Posterior cingulate gyrus (tissue), 11 donors: ENCODE results near the gene AARS2.
"Not testable (repeated sequence)": the region's sequence is repeated elsewhere in the genome, so short reads cannot be mapped to it uniquely, and the experiment has no call there.

ENCODE experiments used
- DNase-seq, 10 donors: peaks; one replicate each; pipeline versions ENCODE4 v3.0.0 to v3.0.0-alpha.2; 2020 to 2021; ENCODE audit warnings: mixed read lengths in 3 of 10
- intact Hi-C: fragments of 100-400 bp; cut with DNase I; formaldehyde crosslinking; loops from one replicate; pipeline ENCODE4 v1.15.1; 2023

AARS2 gene

DNA sequence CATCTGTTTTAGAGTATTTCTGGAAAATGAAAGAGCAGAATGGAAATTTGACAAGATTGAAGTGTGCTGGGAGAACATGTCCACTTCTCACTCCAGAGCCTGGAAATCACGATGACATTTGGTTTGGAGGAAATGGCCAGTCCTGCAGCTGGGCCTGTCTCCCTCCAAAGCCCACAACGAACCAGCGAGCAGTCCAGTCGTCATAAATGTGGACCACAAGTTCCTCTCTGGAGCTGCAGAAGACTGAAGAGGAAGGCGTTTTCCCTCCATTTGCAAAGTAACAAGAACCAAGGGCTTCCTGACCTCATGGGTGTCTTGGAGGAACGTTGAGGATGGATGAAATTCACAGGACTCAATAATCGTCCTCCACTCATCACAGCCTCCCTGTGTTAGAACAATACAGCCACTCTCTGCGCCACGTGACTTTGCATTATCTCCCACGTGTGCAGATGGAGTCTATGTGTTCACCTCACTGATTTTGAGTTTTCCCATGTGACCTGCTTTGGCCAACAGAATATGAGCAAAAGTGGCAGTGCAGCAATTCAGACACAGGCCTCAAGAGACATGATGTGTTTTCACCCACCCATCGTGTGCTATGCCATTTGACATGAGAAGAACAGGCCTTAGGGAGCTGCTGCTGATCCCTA is 20.2 kb upstream of the AARS2 start:
- peak in 1 of 10 donors; percentile 52 for DNase-seq
- intact Hi-C loops: no loop called here

DNA sequence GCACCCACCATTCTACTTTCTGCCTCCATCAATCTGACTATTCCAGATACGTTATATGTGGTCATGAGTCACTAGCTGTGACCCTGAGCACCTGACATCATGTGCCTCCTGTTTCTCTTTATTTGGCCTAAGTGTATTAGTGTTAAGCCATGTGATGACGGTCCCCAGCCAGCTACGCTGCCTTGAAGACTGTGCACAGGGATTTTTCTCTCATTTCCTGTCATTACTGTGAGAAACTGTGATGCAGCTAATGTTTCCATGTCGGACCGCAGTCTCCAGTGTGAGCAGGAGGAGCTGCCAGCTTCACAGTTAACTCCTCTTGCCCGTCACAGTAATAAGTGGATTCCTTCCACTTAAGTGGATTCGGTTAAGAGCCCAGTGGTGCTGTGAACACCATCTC is 19.4 kb upstream of the AARS2 start:
- intact Hi-C loops: no loop called here
- DNase-seq: no peak

DNA sequence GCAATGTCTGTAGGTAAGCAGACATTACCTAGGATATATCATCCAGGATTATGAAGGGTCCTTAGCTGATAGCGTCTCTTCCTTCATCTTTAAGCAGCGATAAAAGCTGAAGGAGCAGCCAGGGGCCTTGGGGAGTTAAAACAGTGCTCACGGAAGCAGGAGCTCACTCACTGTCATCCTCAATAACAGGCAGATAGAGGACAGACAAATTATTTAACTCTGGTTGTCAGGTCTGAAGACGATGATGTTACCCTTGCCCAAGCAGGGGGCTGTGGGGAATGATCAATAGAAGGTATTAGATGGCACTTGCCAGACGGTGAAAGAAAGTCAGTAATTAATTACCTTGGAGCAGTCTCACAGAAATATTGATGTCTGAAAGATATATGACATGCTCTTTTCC is 16.7 kb upstream of the AARS2 start:
- intact Hi-C loops: no loop called here
- DNase-seq: no peak

DNA sequence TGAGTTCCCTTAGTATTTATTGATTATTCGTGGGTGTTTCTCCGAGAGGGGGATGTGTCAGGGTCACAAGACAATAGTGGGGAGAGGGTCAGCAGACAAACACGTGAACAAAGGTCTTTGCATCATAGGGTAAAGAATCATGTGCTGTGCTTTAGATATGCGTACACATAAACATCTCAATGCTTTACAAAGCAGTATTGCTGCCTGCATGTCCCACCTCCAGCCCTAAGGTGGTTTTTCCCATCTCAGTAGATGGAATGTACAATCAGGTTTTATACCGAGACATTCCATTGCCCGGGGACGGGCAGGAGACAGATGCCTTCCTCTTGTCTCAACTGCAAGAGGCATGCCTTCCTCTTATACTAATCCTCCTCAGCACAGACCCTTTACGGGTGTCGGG is 15.1 kb upstream of the AARS2 start:
- DNase-seq, intact Hi-C loops: not testable (repeated sequence)

DNA sequence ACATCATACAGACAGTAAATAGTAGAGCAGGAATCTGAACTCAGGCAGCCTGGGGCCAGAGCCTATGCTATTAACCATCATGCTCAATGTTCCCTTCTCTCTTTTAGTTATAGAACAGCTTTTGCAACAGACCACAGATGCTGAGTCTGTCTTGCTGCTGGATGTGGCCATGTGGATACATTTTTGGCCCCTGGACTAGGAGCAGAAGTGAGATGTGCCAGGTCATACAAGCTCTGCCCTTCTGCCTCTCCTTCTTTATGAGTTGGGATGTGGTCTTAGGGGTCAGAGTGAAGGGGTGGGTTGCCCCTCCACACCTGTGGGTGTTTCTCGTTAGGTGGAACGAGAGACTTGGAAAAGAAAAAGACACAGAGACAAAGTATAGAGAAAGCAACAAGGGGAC is 14.6 kb upstream of the AARS2 start:
- intact Hi-C loops: no loop called here
- no peak for DNase-seq

DNA sequence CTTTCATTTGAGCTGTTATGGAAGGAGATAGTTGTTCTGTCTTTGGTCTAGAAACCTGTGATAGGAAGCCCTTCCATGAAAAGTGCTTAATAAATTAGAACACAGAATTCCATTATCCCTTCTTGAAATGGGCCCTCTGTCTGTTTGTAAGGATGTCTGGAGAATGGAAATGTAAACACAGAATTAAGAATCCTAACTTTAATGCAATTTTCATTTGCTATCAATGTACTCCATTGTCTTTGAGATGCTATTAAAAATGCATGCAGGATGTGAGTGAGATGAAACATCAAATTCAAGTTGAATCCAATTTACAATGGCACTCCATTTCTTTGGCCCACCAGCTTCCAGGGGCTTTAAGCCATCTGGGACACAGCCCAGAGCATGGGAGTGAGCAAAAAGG is 13.9 kb upstream of the AARS2 start:
- no peak for DNase-seq
- intact Hi-C loops: no loop called here

DNA sequence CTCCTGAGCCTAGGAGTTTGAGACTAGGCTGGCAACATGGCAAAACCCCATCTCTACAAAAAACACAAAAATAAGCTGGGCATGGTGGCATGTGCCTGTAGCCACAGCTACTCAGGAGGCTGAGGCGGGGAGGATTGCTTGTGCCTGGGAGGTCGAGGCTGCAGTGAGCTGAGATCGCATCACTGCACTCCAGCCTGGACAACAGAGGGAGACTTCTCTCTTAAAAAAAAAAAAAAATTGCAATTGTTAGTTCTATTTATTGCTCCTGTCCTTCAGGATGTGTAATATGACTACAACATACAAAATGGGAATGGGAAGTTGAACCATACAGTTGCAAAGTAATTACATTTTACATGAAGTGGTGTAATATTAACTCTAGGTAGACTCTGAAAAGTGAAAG is 8.1 kb upstream of the AARS2 start:
- DNase-seq: peak in 1 of 10 donors; percentile 37
- intact Hi-C loops: no loop called here

DNA sequence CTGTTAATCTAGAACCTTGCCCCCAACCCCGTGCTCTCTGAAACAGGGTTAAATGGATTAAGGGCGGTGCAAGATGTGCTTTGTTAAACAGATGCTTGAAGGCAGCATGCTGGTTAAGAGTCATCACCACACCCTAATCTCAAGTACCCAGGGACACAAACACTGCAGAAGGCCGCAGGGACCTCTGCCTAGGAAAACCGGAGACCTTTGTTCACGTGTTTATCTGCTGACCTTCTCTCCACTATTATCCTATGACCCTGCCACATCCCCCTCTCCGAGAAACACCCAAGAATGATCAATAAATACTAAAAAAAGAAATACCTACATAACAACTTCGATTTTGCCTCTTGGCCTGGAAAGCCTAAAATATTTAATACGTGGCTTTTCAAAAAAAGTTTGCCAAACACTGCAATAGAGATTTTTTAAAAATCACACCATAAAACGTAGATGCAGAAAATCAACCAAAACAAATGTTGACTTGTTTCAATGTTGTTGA is 4.0 kb upstream of the AARS2 start:
- intact Hi-C loops: not testable (repeated sequence)
- DNase-seq: peak in 1 of 10 donors; percentile 22

DNA sequence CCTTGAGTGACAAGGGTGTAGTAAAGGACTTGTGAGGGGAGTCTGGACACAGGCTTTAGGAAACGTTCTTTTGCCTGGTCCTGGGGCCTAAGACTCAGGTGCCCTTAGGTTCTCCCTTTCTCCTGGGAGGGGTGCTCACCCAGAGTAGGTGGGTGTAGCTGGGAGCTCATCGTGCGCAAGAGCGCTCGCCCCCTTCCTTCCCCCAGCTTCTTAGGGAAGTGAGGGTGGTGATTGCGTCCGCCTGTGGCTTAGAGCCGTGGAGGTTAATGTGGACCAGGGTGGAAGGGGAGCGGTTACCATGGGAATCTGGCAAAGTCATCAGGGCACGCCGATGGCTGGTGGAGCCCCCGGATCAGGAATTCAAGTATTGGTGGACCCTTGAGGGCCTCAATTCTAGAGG is 3.3 kb upstream of the AARS2 start:
- intact Hi-C loops: no loop called here
- DNase-seq: peak in 1 of 10 donors; percentile 46

DNA sequence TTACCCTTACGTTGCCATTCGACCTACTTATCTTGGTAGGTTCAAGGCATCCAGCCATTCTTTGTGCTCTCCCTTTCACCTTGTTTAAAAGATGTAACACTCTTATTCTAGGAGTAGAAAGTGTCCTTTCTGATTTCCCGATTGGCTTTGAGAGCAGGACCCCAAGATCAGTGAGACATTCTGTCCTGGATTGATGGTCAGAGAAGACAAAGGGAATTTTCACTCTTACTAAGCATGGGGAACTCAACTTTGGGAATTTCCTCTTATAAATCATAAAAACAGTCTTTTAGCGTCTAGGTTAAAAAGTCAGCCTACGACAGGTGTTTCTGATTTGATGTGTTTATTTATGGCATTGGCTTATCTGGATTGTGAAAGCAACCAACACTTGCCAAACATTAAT is 2.8 kb upstream of the AARS2 start:
- DNase-seq: no peak
- intact Hi-C loops: no loop called here

DNA sequence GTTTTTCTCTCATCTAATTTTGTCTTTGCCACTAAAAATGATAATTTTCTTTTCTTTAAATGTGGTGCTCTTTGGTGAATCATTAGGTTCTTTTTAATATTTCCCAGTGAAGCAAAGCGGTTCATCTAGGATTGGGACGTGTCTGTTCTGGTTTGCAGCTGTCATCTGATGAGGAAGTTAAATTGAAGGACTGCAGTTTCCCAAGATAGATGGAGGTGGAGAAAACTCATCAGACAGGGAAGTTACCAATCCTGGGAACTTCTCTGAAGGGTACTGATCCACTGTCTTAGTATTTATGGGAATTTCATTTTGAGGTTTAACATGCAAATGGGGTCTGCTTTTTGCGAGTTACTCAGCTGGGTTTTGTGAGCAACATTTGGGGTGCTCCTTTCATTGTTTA is 2.4 kb upstream of the AARS2 start:
- intact Hi-C loops: no loop called here
- no peak for DNase-seq

DNA sequence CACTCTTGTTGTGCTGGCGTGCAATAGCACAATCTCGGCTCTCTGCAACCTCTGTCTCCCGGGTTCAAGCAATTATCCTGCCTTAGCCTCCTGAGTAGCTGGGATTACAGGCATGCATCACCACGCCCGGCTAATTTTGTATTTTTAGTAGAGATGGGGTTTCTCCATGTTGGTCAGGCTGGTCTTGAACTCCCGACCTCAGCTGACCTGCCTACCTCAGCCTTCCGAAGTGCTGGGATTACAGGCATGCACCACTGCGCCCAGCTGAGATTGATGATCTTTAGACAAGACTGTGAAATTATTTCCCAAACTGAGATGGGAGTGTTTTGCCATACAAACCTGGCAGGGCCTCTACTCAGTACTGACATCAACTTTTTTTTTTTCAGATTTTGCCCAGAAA is 1.5 kb upstream of the AARS2 start:
- peak in 1 of 10 donors; percentile 22 for DNase-seq
- intact Hi-C loops: not testable (repeated sequence)

DNA sequence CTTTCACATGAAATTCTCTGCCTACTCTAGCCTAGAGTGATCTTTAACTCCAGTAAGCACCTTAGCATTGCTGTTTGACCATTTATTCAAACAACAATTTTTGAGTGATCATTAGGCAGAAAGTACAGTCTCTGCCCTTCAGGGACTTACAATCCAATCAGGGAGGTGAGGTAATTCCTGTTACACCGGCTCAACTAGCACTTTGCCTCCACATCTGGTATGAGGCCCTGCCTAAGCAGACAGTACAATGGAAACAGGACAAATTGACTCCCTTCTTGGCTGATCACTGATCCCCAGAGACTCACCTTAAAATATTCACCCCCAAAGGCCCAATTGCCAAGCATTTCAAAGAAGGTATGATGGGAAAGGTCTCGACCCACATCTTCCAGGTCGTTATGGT is 1.4 kb downstream of the AARS2 start:
- intact Hi-C loops: no loop called here
- DNase-seq: no peak

DNA sequence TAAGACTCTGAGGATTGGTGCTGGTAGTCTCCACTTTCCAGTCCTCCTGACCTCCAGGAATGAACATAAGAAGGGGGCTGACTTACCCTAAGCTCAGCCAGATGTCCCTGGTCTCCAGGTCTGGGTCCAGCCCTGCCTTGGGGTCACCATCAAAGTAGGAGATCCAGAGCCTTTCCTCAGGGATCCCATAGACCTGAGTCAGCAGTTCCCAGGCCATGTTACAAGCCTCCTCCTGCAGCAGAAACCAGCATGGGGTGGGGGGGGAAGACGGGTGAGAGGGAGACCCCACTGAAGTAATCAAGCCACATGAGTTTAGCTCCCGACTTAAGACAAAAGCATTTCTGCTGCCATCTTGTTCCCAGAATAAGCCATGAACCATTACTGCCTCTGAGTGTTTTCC is 1.8 kb downstream of the AARS2 start:
- no peak for DNase-seq
- intact Hi-C loops: no loop called here

DNA sequence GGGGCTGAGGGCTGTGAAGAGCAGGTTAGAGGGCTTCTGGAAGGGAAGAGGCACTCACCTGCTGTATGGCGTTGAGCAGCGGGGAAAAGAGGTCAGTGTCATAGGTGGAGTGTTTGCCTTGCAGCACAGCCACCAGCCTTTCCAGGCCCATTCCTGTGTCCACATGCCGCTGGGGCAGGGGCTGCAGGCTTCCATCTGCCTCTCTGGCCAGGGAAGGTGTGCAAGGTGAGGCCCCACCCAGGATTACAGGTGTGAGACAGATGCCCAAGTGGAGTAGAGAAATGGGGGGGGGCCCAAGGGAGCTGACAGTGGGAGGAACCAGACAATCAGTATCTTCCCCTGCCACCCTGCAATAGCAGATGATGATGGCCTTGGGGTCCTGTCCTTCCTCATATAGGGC is 2.9 kb downstream of the AARS2 start:
- DNase-seq: peak in 1 of 10 donors; percentile 60
- intact Hi-C loops: no loop called here

DNA sequence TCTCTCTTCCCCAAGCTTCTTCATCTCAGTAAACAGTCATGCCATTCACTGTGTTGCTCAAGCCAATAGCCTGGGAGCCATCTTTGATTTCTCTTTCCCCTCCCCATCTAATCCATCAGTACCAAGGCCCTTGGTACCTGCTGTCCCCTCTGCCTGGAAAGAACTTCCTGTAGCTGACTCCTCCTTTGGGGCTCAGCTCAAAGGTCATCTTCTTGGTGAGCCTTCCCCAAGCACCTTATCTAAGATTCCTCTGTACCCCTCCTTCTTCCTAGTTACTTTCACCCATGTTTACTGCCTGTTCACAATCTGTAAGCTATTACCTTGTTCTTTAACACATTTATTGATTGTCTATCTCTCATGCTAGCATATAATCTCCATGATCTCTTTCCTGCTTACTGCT is 3.5 kb downstream of the AARS2 start:
- intact Hi-C loops: no loop called here
- DNase-seq: no peak

DNA sequence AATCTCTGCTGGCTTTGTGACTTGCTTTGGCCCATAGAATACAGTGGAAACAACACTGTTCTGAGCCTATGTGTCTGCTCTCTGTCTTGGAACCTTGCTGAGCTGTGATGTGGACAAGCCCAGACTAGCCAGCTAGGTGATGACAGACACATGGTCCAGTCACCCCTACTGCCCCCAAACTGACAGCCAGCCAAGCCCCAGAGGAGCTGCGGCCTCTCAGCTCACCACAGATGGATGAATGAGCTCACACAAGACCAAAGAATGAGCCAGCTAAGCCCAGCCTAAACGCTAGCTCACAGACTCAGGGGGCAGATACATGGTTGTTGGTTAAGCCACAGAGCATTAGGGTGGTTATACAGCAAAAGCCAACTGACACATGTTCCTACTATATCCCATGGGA is 4.1 kb downstream of the AARS2 start:
- intact Hi-C loops: no loop called here
- DNase-seq: peak in 1 of 10 donors; percentile 59

DNA sequence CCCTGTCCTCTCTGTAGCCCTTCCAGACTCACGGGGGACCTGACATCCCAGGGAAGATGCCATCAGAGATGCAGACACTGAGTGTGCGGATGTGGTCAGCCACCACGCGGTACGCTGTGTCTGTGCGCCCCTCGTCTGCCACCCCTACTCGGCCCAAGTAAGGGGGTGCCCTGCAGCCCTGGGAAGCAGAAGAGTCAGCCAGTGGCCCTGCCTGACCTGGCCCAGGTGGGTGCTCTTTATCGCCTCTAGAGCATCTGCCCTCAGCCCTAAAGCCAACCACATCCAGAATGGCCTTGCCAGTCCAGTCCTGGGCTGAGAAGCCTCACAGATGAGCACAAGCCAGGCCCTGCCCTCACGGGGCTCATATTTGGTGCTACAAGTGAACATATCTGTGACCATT is 5.9 kb downstream of the AARS2 start:
- no peak for DNase-seq
- intact Hi-C loops: no loop called here

DNA sequence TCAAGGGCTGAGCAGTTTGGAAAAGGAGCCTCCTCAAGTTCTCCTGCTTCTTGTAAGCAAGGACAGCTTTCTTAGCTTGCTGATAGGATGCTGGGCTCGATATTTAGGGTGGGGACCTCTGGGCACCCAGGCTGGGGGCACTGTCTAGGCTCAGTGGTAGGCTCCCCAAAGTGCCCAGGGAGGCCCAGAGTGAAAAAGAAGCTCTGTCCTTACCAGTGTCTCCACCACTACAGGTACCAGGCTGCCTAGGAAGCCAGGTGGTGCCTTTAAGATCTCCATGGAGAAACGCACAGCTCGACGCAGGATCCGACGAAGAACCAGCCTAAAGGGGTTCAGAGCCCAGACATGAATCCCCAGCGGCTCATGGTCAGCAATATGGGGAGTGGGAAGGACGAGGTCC is 6.4 kb downstream of the AARS2 start:
- DNase-seq: no peak
- intact Hi-C loops: no loop called here

DNA sequence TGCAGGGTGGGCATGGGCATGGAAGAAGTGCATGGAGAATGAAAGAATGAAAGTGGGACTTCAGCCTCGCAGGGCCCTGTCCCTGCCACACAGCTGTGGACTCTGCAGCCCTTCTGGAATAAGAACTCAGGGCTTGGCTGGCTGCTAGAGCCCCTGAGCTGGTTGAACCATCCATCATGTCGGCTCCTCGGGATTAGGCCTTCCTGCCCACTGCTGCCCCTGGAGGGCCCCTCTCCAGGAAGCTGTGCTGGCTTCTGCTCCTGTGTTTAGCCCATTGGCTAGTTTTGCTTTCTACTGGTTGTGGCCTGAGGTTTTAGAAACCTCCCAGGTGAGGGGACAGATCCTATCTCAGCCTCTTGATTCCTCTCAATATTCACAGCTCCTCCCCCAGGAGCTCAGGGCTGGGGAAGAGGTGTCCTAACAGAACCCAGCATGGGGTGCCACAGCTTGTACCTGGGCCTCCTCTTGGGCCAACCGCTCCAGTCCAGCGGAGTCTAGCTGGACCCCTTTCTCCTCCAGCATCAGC is 7.9 kb downstream of the AARS2 start:
- intact Hi-C loops: no loop called here
- no peak for DNase-seq

DNA sequence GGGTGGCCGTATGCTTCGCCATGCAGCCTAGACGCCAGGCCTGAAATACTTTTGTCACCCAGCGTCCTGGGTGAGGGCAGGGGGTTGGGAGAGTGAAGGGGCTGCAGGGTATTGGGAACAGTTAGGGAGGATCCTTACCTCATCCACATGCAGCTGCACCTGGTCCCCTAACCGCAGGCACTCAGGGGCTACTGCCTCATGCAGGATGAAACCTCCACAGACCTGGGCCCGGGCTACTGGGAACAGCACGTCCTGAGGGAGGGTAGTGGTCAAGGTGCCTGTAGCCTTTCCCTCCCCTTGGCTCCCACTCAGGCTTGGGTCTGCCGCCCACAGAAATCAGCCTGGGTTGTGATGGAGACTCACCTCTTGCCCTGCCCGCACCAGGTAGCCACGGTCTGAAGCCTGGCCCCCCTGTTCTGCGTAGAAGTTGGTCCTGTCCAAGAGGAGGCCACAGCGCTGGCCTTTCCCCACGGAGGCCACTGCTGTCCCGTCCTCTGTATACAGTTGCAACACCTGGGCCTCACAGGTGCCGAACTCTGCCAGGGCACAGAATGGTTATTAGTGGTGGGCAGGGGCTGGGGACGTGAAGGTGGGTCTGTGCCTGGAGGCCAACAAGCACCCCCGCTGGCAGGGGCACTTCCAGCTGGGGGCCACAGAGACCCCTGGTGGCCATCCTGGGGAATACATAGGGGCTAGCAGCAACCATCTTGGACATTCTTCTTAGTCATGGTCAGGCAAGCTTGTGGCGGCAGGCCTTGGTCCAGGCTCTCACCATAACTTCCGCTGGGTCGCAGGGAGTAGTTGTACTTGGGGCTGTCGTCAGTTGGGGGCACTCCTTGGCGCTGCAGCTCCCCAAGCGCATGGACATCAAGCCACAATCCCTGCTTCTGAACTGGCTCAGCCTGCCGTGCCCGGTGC is 8.6 kb downstream of the AARS2 start:
- DNase-seq: peak in 6 of 10 donors; percentile 45 to 94 (median 52)
- intact Hi-C loops: loop anchor here (1.0 kb wide), 1 partner anchor 36 kb away; no protein-coding TSS in a partner anchor
